Measurements from ENCODE around the gene ACE2.

The ACE2 gene

GRCh38 chrX:15631637-15632036 lies 30.9 kb upstream of the ACE2 start:
- ChIA-PET CTCF (no interaction called here), POLR2A (no interaction called here)

GRCh38 chrX:15623054-15623453 lies 22.3 kb upstream of the ACE2 start:
- CTCF ChIA-PET, result no interaction called here
- TF ChIP-seq, protein P1, sequence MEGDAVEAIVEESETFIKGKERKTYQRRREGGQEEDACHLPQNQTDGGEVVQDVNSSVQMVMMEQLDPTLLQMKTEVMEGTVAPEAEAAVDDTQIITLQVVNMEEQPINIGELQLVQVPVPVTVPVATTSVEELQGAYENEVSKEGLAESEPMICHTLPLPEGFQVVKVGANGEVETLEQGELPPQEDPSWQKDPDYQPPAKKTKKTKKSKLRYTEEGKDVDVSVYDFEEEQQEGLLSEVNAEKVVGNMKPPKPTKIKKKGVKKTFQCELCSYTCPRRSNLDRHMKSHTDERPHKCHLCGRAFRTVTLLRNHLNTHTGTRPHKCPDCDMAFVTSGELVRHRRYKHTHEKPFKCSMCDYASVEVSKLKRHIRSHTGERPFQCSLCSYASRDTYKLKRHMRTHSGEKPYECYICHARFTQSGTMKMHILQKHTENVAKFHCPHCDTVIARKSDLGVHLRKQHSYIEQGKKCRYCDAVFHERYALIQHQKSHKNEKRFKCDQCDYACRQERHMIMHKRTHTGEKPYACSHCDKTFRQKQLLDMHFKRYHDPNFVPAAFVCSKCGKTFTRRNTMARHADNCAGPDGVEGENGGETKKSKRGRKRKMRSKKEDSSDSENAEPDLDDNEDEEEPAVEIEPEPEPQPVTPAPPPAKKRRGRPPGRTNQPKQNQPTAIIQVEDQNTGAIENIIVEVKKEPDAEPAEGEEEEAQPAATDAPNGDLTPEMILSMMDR (IDR thresholded peaks at IDR 0.05; ENCODE audit: insufficient read depth, low read length, missing control alignments), result no peak
- H3K4me3 ChIP-seq (ENCODE audit: low read depth, low read length), result no peak overlapping the region
- POLR2A ChIA-PET, result no interaction called here
- DNase-seq (ENCODE audit: low read depth, low spot score), result no peak

More at GRCh38 chrX:15631637-15632036, 30.9 kb upstream of the ACE2 start:
- DNase-seq (ENCODE audit: low read depth, low spot score), result no peak
- no peak overlapping the region for H3K4me3 ChIP-seq (ENCODE audit: low read depth, low read length)
- TF ChIP-seq, protein P1 (IDR thresholded peaks at IDR 0.05; ENCODE audit: insufficient read depth, low read length, missing control alignments), result no peak

GRCh38 chrX:15619053-15619755 lies 18.4 kb upstream of the ACE2 start:
- ChIA-PET POLR2A (no interaction called here), CTCF (no interaction called here)
- TF ChIP-seq, protein P1 (IDR thresholded peaks at IDR 0.05; ENCODE audit: insufficient read depth, low read length, missing control alignments), result no peak
- no peak for DNase-seq (ENCODE audit: low read depth, low spot score)
- H3K4me3 ChIP-seq (ENCODE audit: low read depth, low read length), result no peak overlapping the region

- ChIA-PET POLR2A (no interaction called here), CTCF (no interaction called here)
- no peak overlapping the region for H3K4me3 ChIP-seq (ENCODE audit: low read depth, low read length)
- TF ChIP-seq, protein P1 (IDR thresholded peaks at IDR 0.05; ENCODE audit: insufficient read depth, low read length, missing control alignments), result no peak
- no peak for DNase-seq (ENCODE audit: low read depth, low spot score)
Observed at GRCh38 chrX:15617111-15617510, 16.4 kb upstream of the ACE2 start.

- TF ChIP-seq, protein P1 (IDR thresholded peaks at IDR 0.05; ENCODE audit: insufficient read depth, low read length, missing control alignments), result no peak
- H3K4me3 ChIP-seq (ENCODE audit: low read depth, low read length), result no peak overlapping the region
- ChIA-PET CTCF (no interaction called here), POLR2A (no interaction called here)
- DNase-seq (ENCODE audit: low read depth, low spot score), result no peak
Observed at GRCh38 chrX:15616531-15616930, 15.8 kb upstream of the ACE2 start.

GRCh38 chrX:15607067-15607466 lies 6.3 kb upstream of the ACE2 start:
- TF ChIP-seq, protein P1 (IDR thresholded peaks at IDR 0.05; ENCODE audit: insufficient read depth, low read length, missing control alignments), result no peak
- no peak for DNase-seq (ENCODE audit: low read depth, low spot score)
- H3K4me3 ChIP-seq (ENCODE audit: low read depth, low read length), result no peak overlapping the region
- CTCF ChIA-PET, result no interaction called here
- POLR2A ChIA-PET, result no interaction called here

Measured in AG04449 (cell line).